HG03354 (cell line): Measurements from ENCODE around the gene MRPS15.
"Not testable (repeated sequence)": the region's sequence is repeated elsewhere in the genome, so short reads cannot be mapped to it uniquely, and the experiment has no call there.

Experiments
- ATAC-seq: cut with Tn5 transposase; IDR thresholded peaks from one replicate; pipeline ENCODE4 v1.9.1; 2021; ENCODE audit warnings: mild to moderate bottlenecking; ENCODE audit not compliant: unreplicated experiment, poor library complexity, severe bottlenecking

The MRPS15 gene

DNA sequence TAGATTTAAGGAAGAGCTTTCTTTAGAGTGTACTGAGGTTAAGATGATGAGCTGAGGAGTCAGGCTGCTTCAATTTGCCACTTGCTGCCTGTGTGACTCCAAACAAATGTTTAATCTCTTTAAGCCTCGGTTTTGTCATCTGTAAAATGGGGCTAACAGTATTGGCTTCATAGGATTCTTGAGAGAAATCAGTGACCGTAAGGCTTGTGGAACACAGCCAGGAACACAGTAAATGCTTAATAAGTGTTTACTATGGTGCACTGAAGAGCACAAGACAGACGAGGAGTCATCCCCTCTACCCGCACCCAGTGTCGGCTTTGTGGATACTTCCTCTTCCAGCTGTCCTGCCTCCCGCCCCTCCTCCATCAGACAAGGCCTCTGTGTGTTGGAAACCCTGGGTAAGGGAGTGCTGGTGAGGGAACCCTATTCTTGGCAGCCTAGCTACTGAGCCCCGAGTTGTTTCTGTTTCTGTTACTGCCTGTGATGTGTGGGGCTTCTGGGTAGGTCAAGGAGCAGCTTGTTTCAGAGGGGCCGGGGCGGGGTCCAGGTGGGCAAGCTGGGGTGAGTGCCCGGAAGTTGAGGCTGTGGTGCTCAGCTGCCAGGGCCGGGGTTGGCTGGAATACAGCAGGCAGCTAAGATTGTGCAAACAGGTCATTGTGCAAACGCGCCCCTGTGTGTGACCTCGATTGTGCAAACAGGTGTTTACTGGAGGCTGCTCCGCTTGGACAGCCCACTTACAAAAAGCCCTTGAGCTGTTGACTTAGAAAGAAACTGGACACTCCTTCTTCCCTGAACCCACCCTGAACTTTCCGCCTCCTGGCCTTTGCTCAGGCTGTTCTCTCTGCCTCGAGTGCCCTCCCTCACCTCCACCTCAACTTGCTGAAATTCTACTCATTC is 22.5 kb upstream of the MRPS15 start:
- no peak for ATAC-seq

DNA sequence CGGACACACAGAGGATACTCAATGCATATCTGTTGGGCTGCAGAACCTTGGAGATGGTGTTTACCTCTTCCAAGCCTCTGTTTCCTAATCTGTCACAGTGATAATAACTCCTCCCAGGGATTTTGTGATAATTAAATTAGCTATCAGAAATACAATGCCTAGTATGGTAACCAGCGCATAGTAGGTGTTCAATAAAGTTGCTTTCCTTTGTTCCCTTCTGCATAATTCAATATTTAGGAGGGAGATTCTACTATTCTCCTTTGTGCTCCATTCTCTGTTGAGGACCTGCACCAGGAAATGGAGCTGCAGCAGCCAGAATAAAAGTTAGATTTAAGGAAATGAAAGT is 21.9 kb upstream of the MRPS15 start:
- no peak for ATAC-seq

DNA sequence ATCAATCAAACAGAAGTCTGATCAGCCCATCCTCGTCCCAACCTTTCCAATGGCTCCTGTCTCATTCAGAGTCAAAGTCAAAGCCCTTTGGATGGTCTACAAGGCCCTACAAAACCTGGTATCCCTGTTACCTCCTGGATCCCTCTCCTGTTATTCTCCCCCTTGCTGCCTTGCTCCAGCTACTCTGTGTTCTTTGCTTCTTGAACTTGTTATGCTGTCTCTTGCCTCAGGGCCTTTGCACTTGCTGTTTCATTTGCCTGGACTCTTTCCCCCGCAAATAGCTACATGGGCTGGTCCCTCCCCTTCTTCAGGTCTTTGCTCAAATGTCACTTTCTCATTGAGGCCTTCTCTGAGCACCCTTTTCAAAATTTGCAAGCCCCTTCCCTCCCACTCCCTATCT is 19.9 kb upstream of the MRPS15 start:
- no peak for ATAC-seq

GRCh38 chr1:36482724-36483388 is 18.7 kb upstream of the MRPS15 start, which contains the start of gene CSF3R:
CSF3R (minus strand) TSS chr1:36482913; CDS start chr1:36479496, 3,417 bp downstream.
- no peak for ATAC-seq

GRCh38 chr1:36481771-36482723 is 17.9 kb upstream of the MRPS15 start:
- no peak for ATAC-seq

- no peak for ATAC-seq
Observed at GRCh38 chr1:36481091-36481490, 16.9 kb upstream of the MRPS15 start.

DNA sequence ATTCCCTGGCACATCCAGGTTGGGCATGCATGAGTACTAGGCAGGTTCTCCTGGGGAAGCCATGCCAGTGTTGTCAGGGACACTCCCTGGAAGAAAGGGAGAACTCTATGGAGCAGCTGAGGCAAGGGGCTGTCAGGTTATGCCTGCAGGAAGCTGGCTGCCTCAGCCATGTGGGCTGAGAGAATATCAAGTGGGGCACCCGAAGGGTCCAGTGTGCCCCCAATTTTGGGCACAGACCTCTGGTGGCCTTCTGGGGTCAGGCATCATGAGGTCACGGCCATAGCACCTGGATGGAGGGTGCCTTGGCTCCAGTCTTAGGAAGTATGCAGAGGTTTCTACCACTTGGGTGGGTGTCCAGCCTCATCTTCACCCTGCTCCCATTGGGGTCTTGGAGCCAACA is 16.0 kb upstream of the MRPS15 start:
- no peak for ATAC-seq

DNA sequence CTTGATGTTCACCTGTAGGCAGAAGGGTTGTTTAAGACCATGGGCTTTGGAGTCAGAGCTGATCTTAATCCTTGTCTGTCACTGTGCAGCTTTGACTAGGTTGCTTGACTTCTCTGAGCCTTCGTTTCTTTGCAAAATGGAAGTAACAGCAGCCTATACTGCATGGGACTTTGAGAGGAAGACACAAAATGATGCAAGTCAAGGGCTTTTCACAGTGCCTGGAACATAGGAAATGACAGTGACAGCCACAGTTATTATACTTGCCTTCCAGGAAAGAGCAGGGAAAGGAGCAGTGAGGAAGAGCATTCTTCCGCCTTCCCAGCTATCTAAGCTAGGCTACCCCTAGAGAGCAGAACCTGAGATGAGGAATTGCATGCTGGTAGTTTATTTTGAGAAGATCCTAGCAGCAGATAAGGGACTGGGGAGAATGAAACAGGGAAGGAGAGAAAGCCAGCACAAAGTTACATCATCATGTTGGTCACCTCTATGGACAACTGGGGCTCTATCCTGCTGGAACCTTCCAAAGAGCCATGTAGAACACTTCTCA is 15.4 kb upstream of the MRPS15 start:
- no peak for ATAC-seq

GRCh38 chr1:36477615-36478014 is 13.4 kb upstream of the MRPS15 start:
- ATAC-seq: not testable (repeated sequence)

DNA sequence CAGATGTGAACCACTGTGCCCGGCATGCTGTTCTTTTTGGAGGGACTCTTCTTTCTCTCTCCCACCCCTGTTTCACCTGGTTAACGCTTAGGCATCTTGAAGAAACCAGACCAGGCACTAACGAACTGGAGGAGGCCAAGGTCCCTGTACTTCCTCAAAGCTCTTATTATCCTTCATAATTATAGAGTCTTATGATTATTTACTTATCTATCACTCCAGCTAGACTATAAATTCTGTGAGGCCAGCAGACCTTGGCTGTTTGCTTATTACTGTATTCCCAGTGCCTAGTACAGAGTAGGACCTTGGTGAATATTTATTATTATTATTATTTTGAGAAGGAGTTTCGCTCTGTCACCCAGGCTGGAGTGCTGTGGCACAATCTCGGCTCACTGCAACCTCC is 12.8 kb upstream of the MRPS15 start:
- ATAC-seq: no peak

DNA sequence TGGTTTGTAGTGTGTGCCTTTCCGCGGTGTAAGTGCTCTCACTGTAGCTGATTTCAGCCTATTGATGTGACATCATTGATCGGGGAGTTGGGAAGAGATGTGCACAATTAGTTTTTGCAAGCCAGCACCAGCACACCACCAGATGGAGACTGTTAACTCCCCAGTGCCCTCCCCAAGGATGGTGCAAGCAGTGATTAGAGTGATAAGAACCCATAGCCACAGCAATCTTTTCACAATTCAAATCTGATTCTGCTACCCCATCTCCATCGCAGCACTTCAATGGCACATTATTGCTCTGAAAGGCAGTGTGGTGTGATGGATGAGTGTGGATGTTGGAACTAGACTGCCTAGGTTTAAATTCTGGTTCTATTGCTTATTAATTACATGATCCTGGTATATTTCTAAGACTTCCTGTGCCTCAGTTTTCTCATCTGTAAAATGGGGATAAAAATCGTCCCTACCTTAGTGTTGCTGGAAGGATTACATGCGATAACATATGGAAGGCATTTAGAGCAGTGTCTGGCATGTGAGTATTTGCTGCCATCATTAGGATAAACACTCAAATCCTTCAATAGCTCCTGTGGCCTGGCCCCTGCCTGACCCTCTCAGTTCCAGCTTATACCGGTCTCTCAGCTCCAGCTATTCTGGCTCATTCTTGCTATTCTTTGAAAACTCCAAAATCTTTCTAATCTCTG is 11.9 kb upstream of the MRPS15 start:
- no peak for ATAC-seq

DNA sequence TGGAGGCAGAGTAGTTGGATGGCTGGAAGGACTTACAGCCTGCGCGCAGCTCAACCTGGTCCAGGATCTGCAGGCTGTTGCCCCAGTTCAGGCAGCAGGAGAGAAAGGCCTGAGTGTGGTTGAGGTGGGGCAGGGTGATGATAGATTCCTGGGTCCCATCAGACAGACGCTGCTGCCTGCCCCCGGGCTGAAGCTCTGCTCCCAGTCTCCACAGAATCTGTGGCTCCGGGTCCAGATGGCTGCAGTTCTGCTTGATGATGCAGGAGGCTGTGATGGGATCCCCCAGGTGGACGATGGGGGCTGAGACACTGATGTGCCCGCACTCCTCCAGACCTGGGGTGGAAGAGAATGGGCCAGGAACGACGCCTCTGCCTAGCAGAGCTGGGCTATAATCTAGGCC is 11.2 kb upstream of the MRPS15 start:
- no peak for ATAC-seq

GRCh38 chr1:36472656-36473055 is 8.5 kb upstream of the MRPS15 start:
- ATAC-seq: no peak

- no peak for ATAC-seq
Observed at GRCh38 chr1:36471830-36472641, 7.9 kb upstream of the MRPS15 start.

DNA sequence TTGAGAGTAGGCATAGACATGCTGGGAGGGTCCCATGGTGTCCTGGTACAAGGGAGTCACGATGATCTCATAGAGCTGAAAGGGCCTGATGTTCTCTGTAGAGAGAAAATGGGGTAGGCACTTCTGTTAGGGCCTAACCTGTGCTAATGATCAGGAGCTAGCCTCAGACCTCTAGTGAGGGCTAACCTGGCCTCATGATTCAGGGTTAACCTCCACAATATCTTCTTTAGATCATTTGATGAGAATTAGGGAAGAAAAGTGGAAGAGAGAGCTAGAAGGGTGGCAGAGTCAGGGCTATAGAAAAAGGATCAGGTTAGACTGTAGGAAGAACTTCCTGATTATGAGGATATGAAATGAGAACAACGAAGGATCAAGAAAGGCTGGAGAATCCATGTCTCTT is 5.0 kb upstream of the MRPS15 start:
- no peak for ATAC-seq

GRCh38 chr1:36467700-36468455 is 3.7 kb upstream of the MRPS15 start:
- ATAC-seq: no peak

DNA sequence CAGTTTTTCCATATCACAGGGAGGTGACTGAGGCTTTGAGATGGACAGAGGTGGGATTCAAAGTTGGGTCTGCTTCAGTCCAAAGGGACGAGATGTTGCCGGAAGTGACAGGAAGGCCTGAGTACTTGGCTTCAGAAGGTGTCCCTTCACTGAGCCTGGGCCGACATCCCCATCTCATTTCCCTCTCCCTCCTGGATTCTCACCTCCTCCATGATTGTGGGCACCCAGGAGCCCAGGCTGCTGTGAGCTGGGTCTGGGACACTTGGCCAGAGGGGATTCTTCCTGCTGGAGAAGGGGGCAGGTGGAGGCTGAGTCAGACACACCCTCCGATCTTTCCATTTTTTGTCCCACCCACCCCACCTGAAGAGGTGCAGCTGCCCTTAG is 2.8 kb upstream of the MRPS15 start:
- ATAC-seq: no peak
